Testis (tissue), 2 donors: ENCODE results near the gene NTF3.

Experiments
- POLR2A ChIP-seq: fragments of 450-650 bp; IDR thresholded peaks from one replicate; pipeline ENCODE4 v1.6.1; 2017; ENCODE audit warnings: antibody characterized with exemption, mild to moderate bottlenecking, moderate library complexity
- TF ChIP-seq, protein P1 (sequence below), 3 experiments: fragments of 450-650 bp in 2 of 3; fragments of 200-600 bp in 1 of 3; sonication (generic) in 1 of 3; IDR thresholded peaks; one replicate each; pipeline ENCODE4 v1.5.1; 2016 to 2019; ENCODE audit warnings: antibody characterized with exemption in 3 of 3, mild to moderate bottlenecking in 2 of 3, moderate library complexity in 1 of 3

DNA sequence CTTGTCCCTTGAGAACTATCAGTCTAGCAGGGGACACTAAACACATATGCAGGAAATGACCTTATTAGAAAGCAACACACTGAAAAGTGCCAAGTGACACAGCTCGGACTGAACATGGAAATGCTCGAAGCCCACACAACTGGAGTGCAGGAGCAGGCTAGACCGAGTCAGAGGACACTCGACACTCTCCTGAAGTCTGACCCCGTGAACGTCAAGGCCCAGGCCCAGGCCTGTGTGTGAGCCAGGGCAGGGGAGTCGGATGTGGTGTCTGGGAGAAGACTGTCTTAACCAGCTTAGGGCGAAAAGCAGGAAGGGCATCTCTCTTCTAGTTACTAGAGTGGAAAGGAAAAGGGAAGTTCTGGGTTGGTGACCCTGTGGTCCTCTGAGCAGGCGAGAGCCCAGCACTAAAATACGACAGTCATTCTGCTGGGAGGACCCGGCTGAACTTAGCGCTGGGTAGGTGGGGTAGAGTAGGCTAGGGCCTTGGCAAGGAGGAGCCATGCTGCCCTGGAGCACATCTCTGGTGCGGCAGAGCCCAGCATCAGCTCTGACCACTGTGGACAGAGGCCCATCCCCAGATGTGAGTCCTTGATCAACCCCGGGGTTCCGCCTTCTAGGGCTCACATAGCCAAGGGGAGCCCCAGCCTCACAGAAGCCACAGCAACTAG, 93.0 kb downstream of the NTF3 start:
- TF ChIP-seq, protein P1, sequence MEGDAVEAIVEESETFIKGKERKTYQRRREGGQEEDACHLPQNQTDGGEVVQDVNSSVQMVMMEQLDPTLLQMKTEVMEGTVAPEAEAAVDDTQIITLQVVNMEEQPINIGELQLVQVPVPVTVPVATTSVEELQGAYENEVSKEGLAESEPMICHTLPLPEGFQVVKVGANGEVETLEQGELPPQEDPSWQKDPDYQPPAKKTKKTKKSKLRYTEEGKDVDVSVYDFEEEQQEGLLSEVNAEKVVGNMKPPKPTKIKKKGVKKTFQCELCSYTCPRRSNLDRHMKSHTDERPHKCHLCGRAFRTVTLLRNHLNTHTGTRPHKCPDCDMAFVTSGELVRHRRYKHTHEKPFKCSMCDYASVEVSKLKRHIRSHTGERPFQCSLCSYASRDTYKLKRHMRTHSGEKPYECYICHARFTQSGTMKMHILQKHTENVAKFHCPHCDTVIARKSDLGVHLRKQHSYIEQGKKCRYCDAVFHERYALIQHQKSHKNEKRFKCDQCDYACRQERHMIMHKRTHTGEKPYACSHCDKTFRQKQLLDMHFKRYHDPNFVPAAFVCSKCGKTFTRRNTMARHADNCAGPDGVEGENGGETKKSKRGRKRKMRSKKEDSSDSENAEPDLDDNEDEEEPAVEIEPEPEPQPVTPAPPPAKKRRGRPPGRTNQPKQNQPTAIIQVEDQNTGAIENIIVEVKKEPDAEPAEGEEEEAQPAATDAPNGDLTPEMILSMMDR (IDR thresholded peaks at IDR 0.05), result no peak
- TF ChIP-seq POLR2A, result no peak
